D341Med (cell line): ENCODE results near the gene IGF1.

Experiments used
- DNase-seq: peaks from one replicate; pipeline ENCODE4 v3.0.0; 2012; ENCODE audit warnings: low spot score

Gene IGF1

DNA sequence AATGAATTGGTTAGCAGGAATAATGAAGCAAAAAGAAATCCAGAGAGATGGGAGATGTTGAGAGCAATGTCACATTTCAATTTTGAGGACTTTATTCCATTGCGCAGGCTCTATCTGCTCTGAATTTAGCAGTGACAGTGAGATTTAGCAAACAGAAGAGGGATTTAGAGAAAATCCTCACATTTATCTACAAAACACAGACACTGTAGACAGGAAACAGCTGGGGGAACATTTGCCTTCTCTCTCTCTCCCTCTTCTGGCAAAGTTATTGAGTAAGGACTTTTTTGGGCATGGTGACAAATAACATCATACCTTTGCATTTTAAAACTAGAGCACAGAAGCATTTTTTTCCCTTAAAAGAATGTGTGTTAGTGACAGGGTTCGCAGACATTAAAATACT, at the start of gene IGF1:
Gene IGF1 (minus strand): TSS at position 158 of the 400 bp plus-strand sequence. CDS start 182 bp downstream, outside the sequence.
- DNase-seq: no peak

GRCh38 chr12:102528111-102528510, 47.7 kb upstream of the IGF1 start:
- DNase-seq: no peak

DNA sequence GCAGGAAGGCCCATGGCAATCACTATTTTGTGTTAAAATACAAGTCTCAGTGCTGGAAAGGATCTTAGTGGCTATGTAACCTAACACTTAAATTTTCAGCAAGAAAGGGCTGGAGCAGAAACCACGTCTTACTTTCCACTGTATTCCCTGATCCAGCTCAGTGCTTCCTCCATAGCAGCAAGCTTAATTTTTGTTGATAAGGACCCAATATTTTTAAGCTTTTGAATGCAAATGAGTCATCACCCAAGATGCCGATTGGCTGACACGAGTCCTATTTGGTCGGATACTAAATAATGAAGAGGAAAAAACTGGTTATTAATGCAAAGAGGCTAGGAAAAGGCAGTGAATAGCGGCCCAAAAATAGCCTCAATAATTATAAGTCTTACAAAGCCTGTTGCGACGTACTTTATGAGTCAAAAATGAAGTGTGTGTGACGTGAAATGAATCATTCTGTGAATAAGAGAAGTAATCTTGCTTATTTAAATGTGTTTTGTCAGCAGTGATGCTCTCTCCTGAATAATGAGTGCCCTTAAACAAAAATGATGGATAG, 46.9 kb upstream of the IGF1 start:
- DNase-seq: no peak

DNA sequence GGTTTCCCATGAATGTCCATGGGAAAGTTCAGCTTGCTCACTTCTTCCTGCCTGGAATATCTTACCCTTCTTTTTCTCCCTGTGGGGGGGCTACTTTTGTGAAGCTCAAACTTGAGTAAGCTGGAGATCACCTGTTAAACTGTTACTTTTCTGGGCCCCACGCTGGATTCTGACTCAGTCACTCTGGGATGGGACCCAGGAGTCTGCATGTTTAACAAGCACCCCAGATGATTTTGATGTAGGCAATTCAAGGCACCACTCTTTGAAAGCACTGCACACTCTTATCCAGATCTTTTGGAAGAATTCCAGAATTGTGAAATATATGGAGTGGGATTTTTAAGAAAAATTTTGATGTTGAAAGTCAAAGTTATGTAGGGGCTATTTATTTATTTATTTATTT, 46.3 kb upstream of the IGF1 start:
- no peak for DNase-seq

DNA sequence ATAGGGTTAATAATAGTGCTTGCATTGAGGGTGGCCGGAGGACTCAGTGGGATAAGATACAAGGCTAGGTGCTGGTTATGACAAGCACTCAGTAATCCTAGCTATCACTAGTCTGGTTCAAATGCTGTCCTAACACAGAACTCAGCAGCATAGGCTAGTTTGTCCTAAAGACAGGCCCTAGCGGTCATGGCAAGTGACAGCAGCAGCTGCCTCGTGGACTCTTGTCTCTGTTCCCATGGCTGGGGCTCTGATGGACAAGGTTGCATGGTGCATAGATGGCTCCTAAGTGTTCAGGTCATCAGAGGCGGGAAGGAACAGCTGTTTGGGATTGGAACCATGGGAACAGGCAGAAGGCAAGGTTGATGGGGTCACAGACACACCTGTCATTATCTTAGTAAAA, 42.4 kb upstream of the IGF1 start:
- DNase-seq: no peak

GRCh38 chr12:102521662-102522277, 41.4 kb upstream of the IGF1 start:
- DNase-seq: no peak

DNA sequence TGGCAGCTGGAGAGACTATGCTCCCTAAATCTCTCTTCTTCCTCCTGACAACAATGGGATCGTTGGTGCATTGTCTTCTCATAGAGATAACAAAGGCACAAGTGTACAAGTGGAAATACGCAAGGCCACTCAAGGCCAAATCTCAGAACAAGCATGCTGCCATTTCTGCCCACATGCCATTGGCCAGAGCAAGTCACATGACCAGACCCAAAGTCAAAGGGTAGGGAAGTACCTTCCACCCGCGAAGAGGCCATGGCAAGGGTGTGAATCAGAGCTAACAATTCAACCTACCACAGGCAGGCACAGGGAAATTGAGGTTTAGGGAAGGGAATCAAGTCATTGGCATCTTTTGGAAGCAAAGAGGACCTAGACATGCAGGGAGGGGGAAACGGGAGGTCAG, 38.5 kb upstream of the IGF1 start:
- DNase-seq: no peak

DNA sequence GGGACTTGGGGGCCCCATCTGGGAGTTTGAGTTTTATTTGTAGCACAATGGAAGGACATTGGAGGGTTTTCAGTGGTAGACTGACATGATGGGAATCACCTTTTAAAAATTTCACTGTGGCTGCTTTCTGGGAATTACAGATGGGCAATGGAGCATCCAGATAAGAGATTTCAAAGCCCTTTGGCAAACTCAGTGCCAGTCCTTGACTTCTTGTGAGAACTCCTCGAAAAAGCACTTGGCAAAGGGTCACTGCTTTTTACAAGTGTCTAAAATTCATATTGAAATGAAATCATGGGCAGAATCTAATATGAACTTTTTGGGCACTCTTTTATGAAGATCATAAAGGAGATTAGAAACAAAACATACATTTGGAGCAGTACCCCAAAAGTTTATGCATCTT, 34.3 kb upstream of the IGF1 start:
- no peak for DNase-seq

GRCh38 chr12:102513739-102514138, 33.4 kb upstream of the IGF1 start:
- DNase-seq: no peak

GRCh38 chr12:102513272-102513671, 32.9 kb upstream of the IGF1 start:
- no peak for DNase-seq

DNA sequence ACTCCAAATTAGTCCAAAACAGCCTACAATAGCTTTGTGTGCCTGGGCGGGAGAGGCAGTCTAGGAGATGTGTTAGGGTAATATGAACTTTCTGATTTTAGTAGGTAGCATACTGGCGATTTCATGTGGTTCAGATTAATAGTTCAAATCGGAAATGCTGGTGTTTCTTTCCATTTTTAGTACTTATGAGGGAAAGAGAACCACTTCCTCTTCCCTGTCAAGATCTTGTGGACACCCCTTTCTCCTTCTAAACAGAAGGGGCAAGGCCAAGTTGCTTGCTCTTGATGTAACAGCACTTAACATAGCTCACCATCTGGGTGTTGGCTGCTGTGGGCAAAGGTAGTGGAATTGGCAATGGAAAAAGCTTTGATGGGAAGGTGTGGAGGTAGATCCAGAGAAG, 32.2 kb upstream of the IGF1 start:
- DNase-seq: no peak

GRCh38 chr12:102511575-102511974, 31.2 kb upstream of the IGF1 start:
- DNase-seq: no peak

DNA sequence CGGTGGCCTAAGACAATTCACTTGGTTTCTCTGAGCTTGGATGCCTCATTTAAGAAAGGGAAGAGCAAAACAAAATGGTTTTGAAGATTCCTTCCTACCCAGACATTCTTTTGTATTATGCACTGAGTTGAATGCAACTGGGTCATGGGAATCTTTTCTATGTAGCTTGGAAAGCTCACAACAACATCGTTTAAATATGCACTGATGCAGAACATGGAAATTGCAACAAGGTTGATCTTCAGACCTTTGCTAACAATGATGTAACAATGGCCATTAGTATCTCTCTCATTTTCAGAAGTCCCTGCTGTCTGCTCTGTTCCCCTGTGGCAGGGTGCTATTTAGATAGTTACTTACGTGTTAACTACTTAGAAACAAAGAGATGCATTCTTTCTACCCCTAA, 30.1 kb upstream of the IGF1 start:
- no peak for DNase-seq

DNA sequence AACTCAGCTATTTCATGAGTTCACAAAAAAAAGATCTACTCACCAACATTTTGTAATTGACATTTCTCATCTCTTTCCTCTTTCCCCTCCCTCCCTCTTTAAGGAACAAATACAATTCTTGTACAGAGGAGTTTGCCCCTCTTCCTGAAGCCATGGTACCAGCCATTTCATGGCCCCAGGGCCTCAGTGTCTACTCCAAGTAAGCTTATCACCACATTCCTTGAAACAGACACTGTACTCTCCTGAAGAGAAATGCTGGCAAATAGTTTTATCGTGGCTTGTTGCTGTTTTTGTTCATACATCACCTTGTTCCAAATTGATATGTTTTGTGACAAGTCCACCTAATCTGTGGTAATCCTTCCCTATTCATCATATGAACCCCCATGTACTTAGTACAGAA, 29.7 kb upstream of the IGF1 start:
- no peak for DNase-seq

GRCh38 chr12:102509123-102509626, 28.8 kb upstream of the IGF1 start:
- DNase-seq: no peak

GRCh38 chr12:102508052-102508451, 27.7 kb upstream of the IGF1 start:
- DNase-seq: no peak

GRCh38 chr12:102507301-102507700, 26.9 kb upstream of the IGF1 start:
- DNase-seq: no peak

GRCh38 chr12:102504871-102505270, 24.5 kb upstream of the IGF1 start:
- DNase-seq: no peak

DNA sequence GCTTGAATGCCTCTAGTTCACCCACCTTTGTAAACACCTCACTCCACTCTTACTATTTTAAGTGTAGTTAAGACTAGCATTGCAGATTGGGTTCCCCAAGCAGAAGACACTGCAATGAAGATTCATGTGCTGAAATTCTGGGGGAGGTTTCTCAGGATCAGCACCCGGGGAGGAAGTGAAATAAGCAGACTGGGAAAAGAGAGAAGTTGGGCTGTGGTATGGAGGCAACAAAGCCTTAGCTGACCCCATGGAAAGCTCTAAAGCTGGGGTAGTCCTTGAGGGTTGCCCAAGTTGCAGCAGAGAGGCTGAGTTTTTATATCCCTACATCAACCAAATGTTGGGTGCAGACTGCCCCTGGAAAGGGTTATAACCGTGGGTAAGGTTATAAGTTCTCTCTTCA, 23.9 kb upstream of the IGF1 start:
- DNase-seq: no peak

GRCh38 chr12:102503831-102504230, 23.5 kb upstream of the IGF1 start:
- no peak for DNase-seq

DNA sequence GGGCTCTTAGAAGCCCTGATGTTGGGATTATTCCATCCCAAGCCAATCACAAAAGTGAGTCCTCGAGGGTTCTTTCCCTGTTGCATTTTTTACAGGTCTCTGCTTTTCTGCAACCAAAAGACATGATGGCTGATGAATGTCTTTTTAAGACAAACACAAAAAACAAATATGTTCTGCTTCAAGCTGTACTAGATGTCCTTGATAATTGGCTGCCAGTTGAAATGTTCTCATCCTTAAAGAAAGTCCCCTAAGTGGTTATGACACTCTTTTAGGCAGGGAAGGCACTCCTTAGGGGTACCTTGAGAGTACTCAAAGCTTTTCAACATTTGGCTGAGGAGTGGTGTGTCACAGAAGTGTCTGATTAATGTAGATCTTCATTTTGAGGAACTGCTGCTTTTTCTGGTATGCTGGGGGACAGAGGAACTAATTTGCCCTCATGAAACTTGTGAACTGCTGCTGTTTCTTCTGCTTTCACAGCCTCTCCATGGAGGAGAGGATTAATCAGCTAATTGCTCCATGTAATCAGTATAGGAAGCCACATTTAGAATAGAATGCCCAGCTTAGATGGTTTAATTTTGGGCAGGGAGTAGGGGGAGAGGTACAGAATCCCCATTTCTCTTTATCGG, 22.8 kb upstream of the IGF1 start:
- DNase-seq: no peak

- no peak for DNase-seq
These were observed 21.4 kb upstream of the IGF1 start for GRCh38 chr12:102501773-102502172.

DNA sequence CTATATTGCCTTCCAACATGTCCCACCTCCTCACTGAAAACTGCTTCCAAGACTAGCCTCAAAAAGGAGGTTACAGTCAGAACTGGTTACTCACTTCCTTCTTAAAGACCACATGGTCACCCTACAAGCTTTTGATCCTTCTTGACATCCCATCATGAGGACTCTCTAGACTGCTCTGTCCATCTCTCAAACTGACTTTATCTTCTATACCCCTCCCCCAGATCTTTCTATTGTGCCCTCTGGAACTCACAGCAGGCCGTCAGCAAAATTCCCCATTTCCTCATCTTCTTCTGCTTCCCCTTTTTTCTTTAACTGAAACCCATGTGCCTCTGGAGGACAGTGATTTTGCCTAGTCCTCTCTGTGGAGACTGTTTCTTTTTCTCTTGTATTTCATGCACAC, 18.1 kb upstream of the IGF1 start:
- DNase-seq: no peak

- no peak for DNase-seq
These were observed 17.4 kb upstream of the IGF1 start for GRCh38 chr12:102497743-102498142.
